Erythroblast (primary cell): ENCODE data around the gene ANK3.

Source experiments
- DNase-seq, 2 experiments: peaks; one replicate each; lab custom pipeline; 2025; lab: John Stamatoyannopoulos, UW
- GATA1 ChIP-seq: IDR thresholded peaks from 2 replicates; pipeline ENCODE4 v1.6.1; 2011; ENCODE audit warnings: low read depth, mild to moderate bottlenecking, control low read depth, low read length, moderate library complexity
- POLR2A ChIP-seq: IDR thresholded peaks from 2 replicates; pipeline ENCODE4 v1.6.1; 2011; ENCODE audit warnings: mild to moderate bottlenecking, low read length

The ANK3 gene

DNA sequence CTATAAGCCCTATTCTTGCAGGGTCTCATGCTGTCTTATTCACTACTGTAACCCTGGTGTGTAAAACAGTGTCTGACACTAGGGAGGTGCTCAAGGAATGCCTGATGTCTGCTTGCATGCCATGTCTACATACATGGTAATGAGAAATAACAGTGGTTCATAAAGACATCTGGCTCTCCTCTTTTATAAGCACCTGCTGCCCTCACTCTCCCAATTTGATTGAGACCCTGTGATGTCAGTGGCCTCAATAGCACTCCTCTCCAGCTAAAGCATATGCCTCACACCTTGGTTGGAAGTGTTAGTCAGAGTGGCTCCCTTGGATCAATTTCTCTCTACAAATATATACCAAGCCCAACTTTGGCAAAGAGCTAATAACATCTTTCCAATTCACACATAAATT, 30.6 kb downstream of the ANK3 start:
- TF ChIP-seq POLR2A: no peak
- TF ChIP-seq GATA1: no peak
- DNase-seq: no peak

GRCh38 chr10:60358282-60358681, 31.4 kb downstream of the ANK3 start:
- TF ChIP-seq GATA1: no peak
- no peak for TF ChIP-seq POLR2A
- DNase-seq: no peak

DNA sequence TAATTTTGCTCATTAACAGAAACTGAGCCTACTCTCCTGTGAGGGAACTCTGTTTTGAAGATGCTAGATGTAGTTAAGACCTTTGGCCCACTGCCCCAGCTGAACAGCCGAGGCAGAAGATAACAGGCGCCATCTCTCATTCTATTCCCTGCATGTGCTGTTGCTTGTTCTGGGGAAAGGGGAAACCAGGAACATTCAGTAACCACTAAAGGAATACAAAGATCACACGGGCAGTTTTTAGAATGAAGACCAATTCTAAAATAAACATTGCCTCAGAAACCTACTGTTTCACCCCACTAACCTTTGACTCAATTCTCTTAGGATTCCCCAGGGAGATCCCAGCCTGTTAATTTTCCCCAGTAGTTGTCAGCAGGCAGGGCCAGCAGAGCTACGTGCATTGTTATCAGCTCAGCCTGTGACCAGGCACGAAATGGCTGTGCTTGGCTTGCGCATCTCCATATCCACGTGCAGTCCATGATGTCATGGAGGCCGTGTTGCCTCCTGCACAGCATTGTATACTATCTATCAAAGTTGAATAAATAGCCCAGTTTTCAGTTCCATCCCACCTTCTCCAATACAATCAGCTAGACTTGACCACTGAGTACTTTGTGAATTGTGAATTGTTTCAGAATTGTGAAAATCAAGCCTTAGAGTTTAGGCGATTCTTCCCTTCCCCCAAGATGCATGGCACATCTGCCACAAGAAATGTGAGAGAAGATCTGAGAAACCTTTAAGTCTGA, 36.0 kb downstream of the ANK3 start:
- TF ChIP-seq GATA1 (no peak), POLR2A (no peak)
- peak; percentile 33 to 60 for DNase-seq

- no peak for DNase-seq
- TF ChIP-seq POLR2A: no peak
- TF ChIP-seq GATA1: no peak
Measured at GRCh38 chr10:60352105-60352504, 37.6 kb downstream of the ANK3 start.

DNA sequence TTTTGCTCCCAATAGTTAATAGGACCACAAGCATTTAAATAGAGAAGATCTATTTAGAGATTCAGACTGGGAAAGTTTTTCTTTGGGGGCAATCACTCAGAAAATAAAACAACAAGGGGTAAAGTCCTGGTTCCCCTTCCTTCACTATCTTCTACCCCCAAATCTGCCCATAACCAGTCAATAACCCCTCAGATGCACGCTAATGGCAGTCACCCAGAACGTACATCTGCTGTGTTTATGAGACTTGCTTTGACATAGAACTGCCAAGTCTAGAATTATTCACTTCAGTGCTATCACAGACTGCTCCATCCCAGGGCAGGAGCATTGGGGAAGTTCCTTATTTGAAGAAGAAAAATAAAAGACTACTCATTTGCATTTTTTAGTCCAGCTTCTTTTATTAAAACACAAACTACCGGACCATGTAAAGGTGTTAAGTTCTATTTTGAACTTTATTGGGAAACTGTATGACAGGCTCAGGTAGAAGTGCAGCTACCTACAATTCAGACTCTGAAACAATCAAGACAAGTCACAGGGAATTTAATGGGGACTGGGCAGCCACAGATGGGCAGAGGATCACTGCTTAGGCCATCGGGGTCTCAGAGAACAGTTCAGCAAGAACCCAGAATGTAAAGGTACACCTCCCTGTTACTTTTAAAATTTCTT, 38.4 kb downstream of the ANK3 start:
- TF ChIP-seq GATA1: no peak
- no peak for TF ChIP-seq POLR2A
- no peak for DNase-seq

GRCh38 chr10:60350400-60350799, 39.3 kb downstream of the ANK3 start:
- no peak for DNase-seq
- TF ChIP-seq POLR2A (no peak), GATA1 (no peak)

DNA sequence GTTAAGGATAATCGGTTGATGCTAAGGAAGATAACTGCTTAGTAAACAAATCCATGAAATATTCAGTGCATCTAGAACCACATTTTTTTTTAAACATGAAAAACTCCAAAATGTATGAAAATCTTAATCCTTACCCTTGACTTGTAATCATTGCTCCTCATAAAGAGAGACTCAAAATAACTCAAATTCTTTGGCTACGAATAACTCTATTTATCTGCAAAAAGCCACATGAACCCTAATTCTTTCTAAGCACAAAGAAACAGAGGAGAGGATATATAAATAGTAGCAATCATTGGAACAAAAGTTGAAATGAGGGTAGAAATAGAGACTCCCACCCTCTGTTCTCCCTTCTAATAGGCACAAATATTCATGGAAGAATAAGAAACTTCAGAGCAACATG, 40.2 kb downstream of the ANK3 start:
- TF ChIP-seq GATA1 (no peak), POLR2A (no peak)
- no peak for DNase-seq

DNA sequence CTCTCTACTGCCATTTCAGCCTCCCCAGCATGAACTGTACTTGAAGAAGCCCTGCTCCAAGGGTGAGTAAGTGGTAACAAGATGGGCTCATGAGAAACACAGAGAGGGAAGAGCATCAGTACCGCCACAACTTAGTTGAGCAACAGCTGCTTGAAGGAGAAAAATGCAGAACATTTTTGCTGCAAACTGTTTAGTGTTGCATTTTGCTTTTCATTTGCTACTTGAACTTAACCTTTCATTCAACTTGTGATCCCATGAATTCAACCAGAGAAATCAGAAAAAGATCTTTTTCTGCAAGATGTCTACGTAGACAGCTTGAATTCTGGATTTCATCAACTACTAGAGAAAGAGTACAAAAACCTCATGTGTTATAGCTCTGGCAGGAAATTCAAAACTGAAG, 40.7 kb downstream of the ANK3 start:
- TF ChIP-seq POLR2A (no peak), GATA1 (no peak)
- no peak for DNase-seq

DNA sequence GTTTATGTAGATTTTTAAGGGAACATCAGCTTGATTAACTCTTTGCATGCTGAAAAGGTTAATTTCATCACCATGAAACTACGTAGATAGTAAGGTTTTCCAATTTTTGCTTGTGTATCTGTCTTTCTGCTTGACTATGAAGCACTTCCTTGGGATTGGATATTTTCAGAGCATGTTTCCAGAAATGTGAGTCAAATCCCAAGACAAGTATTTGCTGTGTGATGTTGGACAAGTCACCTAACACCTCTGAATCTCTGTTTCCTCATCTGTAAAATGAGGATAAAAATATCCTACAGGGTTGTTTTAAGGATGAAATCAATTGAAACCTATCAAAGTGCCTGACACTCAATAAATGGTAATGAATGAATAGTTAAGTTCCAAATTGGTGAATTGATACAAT, 42.4 kb downstream of the ANK3 start:
- DNase-seq: no peak
- TF ChIP-seq POLR2A (no peak), GATA1 (no peak)

GRCh38 chr10:60346661-60347060, 43.0 kb downstream of the ANK3 start:
- TF ChIP-seq POLR2A (no peak), GATA1 (no peak)

DNA sequence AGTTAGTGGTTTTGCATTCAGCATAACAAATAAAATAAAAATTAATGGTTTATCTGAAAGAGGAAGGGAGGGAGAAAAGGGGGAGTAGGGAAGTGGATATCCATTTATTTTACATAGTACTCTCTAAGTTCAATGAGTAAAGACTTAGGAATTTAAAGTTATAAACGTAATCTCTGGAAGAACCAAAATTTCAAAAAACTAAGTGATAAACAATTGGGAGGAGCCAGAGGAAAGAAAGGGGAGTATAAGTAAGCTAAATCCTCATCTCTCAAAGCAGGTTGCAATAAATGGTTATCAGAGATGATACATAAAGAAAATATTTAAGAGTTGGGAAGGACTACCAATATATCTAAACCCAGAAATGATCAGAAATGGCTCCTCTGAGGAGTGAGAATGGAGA, 46.4 kb downstream of the ANK3 start:
- DNase-seq: no peak
- TF ChIP-seq POLR2A: no peak
- TF ChIP-seq GATA1: no peak

More at GRCh38 chr10:60346661-60347060, 43.0 kb downstream of the ANK3 start:
- DNase-seq: no peak

- TF ChIP-seq GATA1 (no peak), POLR2A (no peak)
- no peak for DNase-seq
Measured at GRCh38 chr10:60341969-60342368, 47.7 kb downstream of the ANK3 start.

DNA sequence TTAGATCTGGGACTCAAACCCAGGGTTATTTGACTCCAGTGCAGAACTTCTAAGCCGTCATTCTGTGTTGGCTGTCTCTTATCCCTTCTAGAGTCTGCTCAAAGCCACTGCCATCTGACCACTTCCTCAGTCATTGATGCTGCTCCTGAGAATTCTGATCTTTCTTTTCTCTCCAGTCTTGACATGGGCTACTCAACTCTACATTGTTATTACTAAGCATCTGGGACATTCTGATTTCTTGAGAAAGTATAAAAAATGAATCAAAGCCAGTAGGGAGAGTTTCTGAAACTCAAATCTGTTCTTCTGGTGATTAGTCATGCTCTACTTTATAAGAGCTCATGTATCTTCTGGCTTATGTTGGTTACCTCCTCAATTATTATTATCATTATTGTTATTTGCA, 48.7 kb downstream of the ANK3 start:
- no peak for TF ChIP-seq POLR2A
- no peak for TF ChIP-seq GATA1
- DNase-seq: no peak

DNA sequence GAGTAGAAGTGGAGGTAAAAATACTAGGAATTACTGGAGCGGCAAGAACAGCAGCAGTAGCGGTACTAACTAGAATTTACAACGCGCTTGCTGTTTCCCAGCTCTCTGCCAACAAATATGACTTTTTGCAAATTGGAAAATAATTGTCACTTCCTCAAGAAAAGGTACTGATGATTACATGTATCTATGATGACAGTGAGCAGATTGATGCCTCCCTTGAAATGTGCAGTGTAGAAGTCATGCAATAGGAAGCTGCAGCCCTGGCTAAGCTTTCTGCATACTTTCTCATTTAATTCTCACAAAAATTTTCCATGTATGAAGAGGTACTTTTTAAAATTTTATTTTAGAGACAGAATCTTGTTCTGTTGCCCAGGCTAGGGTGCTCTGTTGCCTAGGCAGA, 49.9 kb downstream of the ANK3 start:
- DNase-seq: no peak
- TF ChIP-seq GATA1 (no peak), POLR2A (no peak)

- TF ChIP-seq POLR2A: no peak
- TF ChIP-seq GATA1: no peak
- no peak for DNase-seq
Measured at GRCh38 chr10:60338786-60339185, 50.9 kb downstream of the ANK3 start.
